ENCODE results near the gene NYNRIN.

- no peak for TF ChIP-seq POLR2A (IDR thresholded peaks at IDR 0.05)
- TF ChIP-seq, protein P1, sequence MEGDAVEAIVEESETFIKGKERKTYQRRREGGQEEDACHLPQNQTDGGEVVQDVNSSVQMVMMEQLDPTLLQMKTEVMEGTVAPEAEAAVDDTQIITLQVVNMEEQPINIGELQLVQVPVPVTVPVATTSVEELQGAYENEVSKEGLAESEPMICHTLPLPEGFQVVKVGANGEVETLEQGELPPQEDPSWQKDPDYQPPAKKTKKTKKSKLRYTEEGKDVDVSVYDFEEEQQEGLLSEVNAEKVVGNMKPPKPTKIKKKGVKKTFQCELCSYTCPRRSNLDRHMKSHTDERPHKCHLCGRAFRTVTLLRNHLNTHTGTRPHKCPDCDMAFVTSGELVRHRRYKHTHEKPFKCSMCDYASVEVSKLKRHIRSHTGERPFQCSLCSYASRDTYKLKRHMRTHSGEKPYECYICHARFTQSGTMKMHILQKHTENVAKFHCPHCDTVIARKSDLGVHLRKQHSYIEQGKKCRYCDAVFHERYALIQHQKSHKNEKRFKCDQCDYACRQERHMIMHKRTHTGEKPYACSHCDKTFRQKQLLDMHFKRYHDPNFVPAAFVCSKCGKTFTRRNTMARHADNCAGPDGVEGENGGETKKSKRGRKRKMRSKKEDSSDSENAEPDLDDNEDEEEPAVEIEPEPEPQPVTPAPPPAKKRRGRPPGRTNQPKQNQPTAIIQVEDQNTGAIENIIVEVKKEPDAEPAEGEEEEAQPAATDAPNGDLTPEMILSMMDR (IDR thresholded peaks at IDR 0.05), result no peak
Measured at GRCh38 chr14:24432259-24433131, 33.7 kb downstream of the NYNRIN start.

All from Peyer's patch (tissue), 4 donors.